GM18858 (cell line): Measurements from ENCODE around the gene ARMH2.
A peak's percentile ranks its signal among the peaks of the same experiment; 100 is the strongest.

Source experiments
- ATAC-seq: cut with Tn5 transposase; IDR thresholded peaks from one replicate; pipeline ENCODE4 v1.9.1; 2021; ENCODE audit not compliant: unreplicated experiment

ARMH2 gene

DNA sequence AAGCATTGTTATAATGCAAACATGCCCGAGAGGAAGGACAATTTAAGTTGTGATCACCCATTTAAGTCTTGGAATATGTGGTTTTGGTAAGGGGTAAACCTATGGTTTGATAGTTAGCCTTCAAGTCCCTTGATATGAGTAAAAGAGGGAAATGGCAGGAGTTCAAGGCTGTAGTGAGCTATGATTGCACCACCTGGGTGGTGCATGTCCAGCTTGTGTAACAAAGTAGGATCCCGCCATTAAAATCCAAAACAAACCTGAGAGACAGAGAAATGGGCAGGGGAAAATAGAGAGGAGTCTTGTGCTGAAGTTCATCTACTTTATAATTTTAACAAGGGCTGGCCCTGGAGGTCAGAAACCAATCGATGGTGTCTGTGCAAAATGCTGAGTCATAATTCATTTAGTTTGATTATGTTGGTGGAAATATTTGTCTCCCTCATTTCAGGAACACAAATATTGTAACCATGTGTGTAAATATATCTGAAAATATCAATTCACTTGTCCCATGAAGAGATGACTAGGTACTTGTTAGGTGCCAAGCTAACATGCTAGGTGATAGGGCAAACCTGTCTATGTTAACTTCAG is 23.2 kb upstream of the ARMH2 start:
- no peak for ATAC-seq

- ATAC-seq = no peak
Observed at GRCh38 chr6:24818346-24818745, 19.6 kb upstream of the ARMH2 start.

DNA sequence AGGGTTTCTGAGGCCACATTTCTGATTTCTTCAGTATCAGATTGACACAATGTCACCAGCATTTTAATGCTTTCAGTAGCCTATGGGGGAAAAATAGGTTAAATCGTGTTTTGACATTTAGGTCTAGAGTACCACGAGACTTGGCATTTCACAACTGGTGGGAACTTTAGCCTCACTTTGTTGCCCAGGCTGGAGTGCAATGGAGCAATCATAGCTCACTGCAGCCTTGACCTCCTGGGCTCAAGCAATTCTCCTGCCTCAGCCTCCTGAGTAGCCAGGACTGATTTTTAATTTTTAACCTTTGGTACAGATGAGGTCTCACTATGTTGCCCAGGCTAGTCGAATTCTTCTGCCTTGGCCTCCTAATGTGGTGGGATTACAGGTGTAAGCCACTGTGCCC is 11.0 kb upstream of the ARMH2 start:
- ATAC-seq = no peak

DNA sequence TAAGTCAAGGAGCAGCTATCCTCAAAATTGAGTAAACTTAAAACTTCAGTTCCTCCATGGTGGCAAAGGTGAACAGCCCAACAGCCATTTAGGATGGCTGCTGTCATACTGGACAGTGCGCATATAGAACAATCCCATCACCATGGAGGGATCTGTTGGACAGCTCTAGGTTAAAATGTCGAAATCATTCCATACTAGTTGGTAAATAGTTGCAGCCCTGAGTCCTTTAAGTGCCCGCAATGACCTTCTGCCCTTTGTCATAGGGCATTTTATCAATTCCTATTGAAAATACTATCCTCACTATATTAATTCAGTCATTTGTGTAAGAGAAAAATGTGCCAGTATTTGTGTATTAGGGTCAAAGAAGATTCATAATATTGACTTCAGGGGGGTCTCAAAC is 8.9 kb upstream of the ARMH2 start:
- no peak for ATAC-seq

DNA sequence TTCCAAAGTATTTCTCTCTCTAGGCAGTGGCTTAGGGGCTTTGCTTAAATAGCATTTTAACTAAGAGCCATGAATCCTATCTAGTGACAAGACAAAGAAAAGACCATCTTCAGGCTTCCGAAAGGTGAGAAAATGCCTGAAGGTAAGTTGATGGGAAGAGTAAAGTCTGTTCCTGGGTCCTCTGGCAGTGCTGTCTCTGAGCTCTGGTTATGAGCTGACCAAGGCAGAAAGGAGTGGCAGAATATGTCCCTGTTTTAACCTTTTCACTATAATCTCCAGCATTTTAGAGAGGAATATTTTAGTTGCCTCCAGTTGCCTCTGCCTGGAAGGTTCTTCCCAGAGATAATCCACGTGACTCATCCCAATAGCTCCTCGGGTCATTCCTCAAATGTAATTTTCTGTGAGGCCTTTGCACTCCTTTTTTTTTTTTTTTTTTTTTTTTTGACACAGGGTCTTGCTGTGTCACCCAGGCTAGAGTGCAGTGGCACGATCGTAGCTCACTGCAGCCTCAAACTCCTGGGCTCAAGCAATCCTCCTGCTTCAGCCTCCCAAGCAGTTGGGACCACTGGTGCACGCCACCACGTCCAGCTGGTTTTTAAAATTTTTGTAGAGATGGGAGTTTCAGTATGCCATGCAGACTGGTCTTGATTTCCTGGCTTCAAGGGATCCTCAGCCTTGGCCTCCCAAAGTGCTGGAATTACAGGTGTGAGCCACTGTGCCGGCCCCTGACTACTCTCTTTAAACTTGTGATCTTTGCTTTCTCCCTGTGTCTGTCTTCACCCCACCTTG is 3.7 kb upstream of the ARMH2 start:
- no peak for ATAC-seq

- no peak for ATAC-seq
Observed at GRCh38 chr6:24799541-24799915, 811 bp upstream of the ARMH2 start.

DNA sequence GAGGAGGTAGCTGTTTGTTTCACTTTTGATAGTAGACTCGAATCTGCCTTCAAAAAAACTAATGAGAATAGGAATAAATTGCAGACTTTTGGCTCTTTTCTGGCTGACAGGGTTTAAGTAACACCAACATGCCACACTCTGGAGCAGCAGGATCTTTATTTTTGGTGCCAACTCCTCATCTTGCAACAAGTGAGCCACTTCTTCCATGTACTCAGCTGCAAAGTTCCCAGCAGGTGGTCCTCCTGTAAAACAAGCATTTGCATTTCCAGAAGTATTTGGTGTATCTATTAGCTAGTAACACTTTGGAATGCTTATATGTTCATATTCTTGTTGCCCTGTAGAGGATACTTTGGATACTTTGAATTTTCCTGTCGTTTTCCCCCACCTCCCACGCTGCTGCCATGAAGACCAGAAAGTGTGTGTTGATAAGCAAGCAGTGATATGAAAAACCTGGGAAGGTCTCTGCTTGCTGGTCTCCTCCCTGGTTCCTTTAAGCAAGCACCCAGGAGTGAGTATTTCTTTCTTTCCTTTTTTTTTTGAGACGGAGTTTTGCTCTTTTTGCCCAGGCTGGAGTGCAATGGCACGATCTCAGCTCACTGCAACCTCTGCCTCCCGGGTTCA is 1.0 kb downstream of the ARMH2 start:
- ATAC-seq = no peak

GRCh38 chr6:24796616-24797290 is 2.0 kb downstream of the ARMH2 start:
- no peak for ATAC-seq

DNA sequence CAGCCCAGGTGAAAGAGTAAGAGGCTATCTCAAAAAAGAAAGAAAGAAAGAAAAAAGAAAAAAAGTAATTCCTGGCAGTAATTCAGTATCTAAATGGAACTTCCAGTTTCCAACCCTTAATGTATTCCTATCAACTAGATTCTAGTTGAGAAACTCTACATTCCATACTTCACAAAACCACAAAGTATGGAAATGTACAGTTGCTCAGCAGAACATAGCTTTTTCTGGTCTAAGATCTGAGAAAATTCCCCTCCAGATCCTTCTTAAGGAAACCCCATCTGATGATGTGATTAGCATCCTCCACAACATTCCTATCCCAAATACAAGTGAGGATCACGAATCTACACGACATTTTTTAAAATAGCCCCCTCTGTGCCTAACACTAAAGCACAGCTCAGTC is 3.6 kb downstream of the ARMH2 start:
- ATAC-seq = no peak

DNA sequence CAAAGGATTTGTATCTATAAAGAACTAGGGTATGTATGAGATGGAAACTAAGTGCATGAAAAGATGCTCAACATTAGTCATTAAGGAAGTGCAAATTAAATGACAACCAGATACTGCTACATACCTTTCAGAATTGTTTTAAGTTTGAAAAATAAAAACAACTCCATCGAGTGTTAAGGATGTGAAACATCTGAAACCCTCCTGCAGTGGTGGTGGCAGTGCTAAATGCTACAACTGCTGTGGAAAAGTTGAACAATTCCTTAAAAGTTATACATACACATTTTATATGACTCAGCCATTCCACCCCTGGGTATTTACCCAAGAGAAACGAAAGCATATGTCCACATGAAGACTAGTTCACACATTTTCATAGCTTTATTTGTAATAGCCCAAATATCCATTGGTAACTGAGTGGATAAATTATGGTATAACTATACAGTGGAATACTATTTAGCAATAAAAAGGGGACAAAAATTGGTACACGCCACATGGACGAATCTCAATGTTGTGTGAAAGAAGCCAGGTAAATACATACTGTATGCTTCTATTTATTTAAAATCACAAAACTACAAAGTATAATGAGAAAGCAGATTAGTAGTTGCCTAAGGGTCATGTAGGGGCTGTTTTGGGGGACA is 10.6 kb downstream of the ARMH2 start:
- ATAC-seq = no peak

DNA sequence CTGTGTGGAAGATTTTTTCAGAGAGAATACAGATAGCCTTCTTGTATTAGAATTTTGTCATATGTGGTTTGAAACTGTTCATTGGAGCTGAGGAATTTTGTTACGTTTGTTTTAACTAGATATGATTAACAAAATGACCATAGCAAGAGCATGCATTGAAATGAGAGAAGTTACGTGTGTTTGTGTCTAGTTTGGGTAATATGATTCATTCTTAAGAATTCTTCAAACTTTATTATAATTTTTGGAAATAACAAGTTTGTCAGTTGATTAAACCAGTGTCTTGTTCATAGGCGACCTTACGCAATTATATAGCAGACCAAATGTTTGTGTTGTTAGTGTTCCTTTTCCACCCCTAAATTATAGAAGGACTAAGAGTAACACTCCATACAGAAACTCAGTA is 18.5 kb downstream of the ARMH2 start:
- ATAC-seq = no peak

GRCh38 chr6:24779416-24780016 is 19.2 kb downstream of the ARMH2 start:
- no peak for ATAC-seq

DNA sequence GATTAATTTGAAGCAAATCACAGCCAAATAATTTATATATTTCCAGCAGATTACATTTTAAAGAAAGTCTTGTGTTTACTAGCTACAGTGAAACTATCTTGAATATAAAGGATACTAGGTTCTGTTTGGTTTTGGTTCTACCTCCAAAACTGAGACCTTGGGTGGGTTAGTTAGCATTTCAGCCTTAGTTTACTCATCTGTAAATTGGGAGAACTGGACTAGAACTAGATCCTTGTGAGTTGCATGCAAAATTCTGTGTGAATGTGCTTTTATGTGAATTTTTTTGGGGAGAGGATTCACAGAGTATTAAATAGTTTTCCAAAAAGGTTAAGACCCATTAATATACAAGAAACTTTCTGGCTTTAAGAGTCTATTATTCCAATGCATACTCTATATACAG is 19.8 kb downstream of the ARMH2 start:
- no peak for ATAC-seq

DNA sequence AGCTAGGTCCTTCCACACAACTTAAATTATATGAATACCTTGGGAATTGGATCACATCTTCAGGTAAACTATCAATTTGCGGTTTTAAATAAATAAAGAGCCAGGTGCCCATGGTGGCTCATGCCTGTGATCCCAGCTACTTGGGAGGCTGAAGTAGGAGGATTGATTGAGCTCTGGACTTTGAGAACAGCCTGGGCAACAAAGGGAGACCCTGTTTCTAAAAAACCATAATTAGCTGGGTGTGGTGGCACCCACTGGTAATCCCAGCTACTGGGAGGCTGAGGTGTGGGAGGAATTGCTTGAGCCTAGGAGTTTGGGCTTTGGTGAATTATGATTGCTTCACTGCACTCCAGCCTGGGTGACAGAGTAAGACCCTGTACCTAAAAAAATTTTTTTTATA is 20.6 kb downstream of the ARMH2 start:
- ATAC-seq = no peak

GRCh38 chr6:24777227-24777626 is 21.5 kb downstream of the ARMH2 start:
- ATAC-seq = no peak

- peak; percentile 1 for ATAC-seq
Observed at GRCh38 chr6:24775520-24776058, 23.1 kb downstream of the ARMH2 start.

DNA sequence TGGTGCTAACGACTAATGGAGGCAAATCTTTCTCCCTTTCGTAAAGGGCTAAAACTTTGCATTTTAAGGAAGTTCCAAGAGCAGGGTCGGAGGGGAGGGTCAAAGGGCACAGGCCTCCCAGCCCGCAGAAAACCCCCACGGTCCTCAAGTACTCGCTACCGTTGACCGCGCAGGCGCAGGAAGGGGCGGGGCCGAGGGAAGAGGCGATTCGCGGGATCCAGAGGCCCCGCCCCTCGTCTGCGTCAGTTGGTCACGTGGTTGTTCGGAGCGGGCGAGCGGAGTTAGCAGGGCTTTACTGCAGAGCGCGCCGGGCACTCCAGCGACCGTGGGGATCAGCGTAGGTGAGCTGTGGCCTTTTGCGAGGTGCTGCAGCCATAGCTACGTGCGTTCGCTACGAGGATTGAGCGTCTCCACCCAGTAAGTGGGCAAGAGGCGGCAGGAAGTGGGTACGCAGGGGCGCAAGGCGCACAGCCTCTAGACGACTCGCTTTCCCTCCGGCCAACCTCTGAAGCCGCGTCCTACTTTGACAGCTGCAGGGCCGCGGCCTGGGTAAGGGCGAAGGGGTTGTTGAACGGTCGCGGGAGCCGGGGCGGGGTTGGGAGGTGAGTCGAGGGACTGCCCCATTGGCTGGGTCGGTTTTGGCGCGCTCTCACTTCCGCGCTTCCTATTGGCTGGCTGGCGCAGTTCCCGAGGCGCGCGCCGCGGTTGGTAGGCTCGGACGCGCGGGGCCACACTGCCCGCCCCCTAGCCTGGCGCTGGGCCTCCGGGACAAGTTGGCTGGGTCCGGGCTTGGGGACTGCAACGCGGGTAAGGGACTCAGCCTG is 23.8 kb downstream of the ARMH2 start, which contains the start of gene GMNN:
Gene GMNN, plus strand, starts transcription at position 242 of the 824 bp plus-strand sequence. CDS start 2,310 bp downstream, outside the sequence.
- ATAC-seq = peak; percentile 81

- no peak for ATAC-seq
Observed at GRCh38 chr6:24768361-24768760, 30.4 kb downstream of the ARMH2 start.

DNA sequence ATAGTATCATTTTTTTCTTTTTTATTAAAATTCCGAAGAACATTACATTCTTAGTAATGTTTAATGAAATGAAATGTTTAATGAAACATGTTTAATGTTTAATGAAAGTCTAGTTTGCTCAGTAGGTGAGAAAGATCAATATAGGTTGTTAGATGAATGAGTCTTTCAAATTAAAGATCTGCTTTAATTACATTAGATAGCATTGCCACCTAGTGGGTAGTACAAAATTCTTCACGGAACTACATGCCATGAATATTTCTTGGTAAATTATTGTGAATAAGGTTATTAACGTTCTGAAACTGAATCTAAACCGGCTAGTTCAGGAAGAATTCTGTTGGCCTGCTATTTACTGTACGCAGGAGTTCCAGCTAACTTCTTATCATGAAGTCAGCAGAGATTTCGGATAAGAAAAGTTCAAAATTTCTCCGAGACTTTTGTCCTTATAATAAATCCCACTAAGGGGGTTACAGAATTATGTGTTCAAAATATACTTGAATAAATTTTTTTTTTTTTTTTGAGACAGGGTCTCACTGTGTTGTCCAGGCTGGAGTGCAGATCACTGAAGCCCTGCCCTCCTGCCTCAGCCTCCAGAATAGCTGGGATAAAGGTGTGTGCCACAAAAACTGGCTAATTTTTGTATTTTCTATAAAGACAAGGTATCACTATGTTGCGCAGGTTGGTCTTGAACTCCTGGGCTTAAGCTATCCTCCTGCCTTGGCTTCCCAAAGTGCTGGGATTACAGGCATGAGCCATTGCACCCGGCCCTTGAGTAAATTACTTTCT is 31.8 kb downstream of the ARMH2 start:
- ATAC-seq = no peak
